H1 (cell line): ENCODE results near the gene RNF168. TPM values are rescaled to one million over a fixed set of nuclear protein-coding genes. Genes with fewer than 3 reads are reported as not detected.

Experiments
- CTCF ChIA-PET: fragments of 300-600 bp; sonication (Branson Sonifier 250); formaldehyde crosslinking; loops from one replicate; lab custom pipeline; 2021; ENCODE audit not compliant: partially characterized antibody; lab: Charles Lee
- POLR2A ChIA-PET: fragments of 300-600 bp; sonication (Branson Sonifier 250); formaldehyde crosslinking; loops from one replicate; lab custom pipeline; 2021; ENCODE audit warnings: inconsistent platforms; ENCODE audit not compliant: partially characterized antibody; lab: Charles Lee
- DNase-seq, 2 experiments: peaks; one replicate each; pipeline versions ENCODE4 v3.0.0 to v3.0.0-alpha.2; 2010 to 2022; ENCODE audit warnings: low spot score in 2 of 2, low read depth in 1 of 2, mixed read lengths in 1 of 2
- FAIRE-seq: peaks from 2 replicates; lab custom pipeline; 2011; peaks lifted over from hg19 to GRCh38; lab: Jason Lieb, UNC
- H2AFZ ChIP-seq: 2 replicates; pipeline ENCODE4 v1.8.1; 2012; ENCODE audit warnings: low read length, inconsistent platforms
- H2AK5ac ChIP-seq: 2 replicates; pipeline ENCODE4 v1.6.1; 2013; ENCODE audit warnings: low read depth, low read length
- H2BK120ac ChIP-seq: replicated peaks from 2 replicates; pipeline ENCODE3; 2013; ENCODE audit warnings: low read depth, low read length, inconsistent platforms
- H2BK12ac ChIP-seq: 2 replicates; pipeline ENCODE4 v1.6.1; 2013; ENCODE audit warnings: low read depth, low read length
- H2BK15ac ChIP-seq: 2 replicates; pipeline ENCODE4 v1.6.1; 2013; ENCODE audit warnings: low read length
- H2BK20ac ChIP-seq: 2 replicates; pipeline ENCODE4 v1.6.1; 2013; ENCODE audit warnings: low read length
- H2BK5ac ChIP-seq: 2 replicates; pipeline ENCODE4 v1.6.1; 2013; ENCODE audit warnings: low read depth, low read length
- H3K14ac ChIP-seq: 2 replicates; pipeline ENCODE4 v1.6.1; 2013; ENCODE audit warnings: inconsistent platforms; ENCODE audit not compliant: insufficient read length
- H3K18ac ChIP-seq: 2 replicates; pipeline ENCODE4 v1.6.1; 2013; ENCODE audit warnings: low read length; ENCODE audit errors: extremely low read depth
- H3K23ac ChIP-seq: 2 replicates; pipeline ENCODE4 v1.6.1; 2013; ENCODE audit warnings: inconsistent platforms; ENCODE audit not compliant: insufficient read length
- H3K23me2 ChIP-seq: 2 replicates; pipeline ENCODE4 v1.6.1; 2013; ENCODE audit warnings: low read depth, low read length
- H3K27ac ChIP-seq: 2 replicates; pipeline ENCODE4 v1.6.1; 2011; ENCODE audit warnings: low read depth, low read length, inconsistent platforms
- H3K27me3 ChIP-seq, 4 experiments: replicated peaks in 1 of 4; 1 replicate in 1 of 4; 2 replicates in 3 of 4; pipeline versions ENCODE4 v1.6.1 to v1.8.1; 2011 to 2013; ENCODE audit warnings: low read length in 3 of 4, mild to moderate bottlenecking in 3 of 4, inconsistent platforms in 2 of 4, mixed read lengths in 2 of 4, moderate library complexity in 1 of 4; ENCODE audit not compliant: control insufficient read depth in 3 of 4, insufficient read depth in 3 of 4; ENCODE audit errors: extremely low read depth in 1 of 4
- H3K36me3 ChIP-seq, 4 experiments: 2 replicates each; pipeline versions ENCODE4 v1.6.1 to v1.8.1; 2011 to 2013; ENCODE audit warnings: mild to moderate bottlenecking in 4 of 4, low read length in 3 of 4, moderate library complexity in 2 of 4, control low read depth in 1 of 4, inconsistent platforms in 1 of 4; ENCODE audit not compliant: insufficient read depth in 4 of 4, control insufficient read depth in 2 of 4
- H3K4ac ChIP-seq: replicated peaks from 2 replicates; pipeline ENCODE3; 2013; ENCODE audit warnings: low read length, low read depth, mixed read lengths, inconsistent platforms; ENCODE audit not compliant: insufficient read length
- H3K4me1 ChIP-seq, 4 experiments: replicated peaks in 1 of 4; 1 replicate in 1 of 4; 2 replicates in 3 of 4; pipeline versions ENCODE4 v1.6.1 to v1.8.1; 2011 to 2013; ENCODE audit warnings: low read length in 3 of 4, inconsistent platforms in 2 of 4, mixed read lengths in 1 of 4; ENCODE audit not compliant: insufficient read depth in 4 of 4, control insufficient read depth in 3 of 4
- H3K4me2 ChIP-seq, 2 experiments: 2 replicates each; pipeline versions ENCODE4 v1.6.1 to v1.8.1; 2011 to 2013; ENCODE audit warnings: low read depth in 2 of 2, low read length in 2 of 2, control low read depth in 1 of 2, inconsistent platforms in 1 of 2, mild to moderate bottlenecking in 1 of 2; ENCODE audit not compliant: insufficient read depth in 1 of 2
- H3K4me3 ChIP-seq, 4 experiments: fragments of 200-600, 300-600 bp in 1 of 4; sonication (generic), shearing (Covaris generic), sonication (Bioruptor Twin) in 1 of 4; 2 replicates each; pipeline versions ENCODE4 v1.5.1 to v1.8.1; 2011 to 2016; ENCODE audit warnings: low read length in 4 of 4, low read depth in 3 of 4, control low read depth in 2 of 4, inconsistent platforms in 2 of 4, mild to moderate bottlenecking in 2 of 4, mixed read lengths in 1 of 4, moderate library complexity in 1 of 4; ENCODE audit not compliant: insufficient read depth in 2 of 4; ENCODE audit errors: extremely low read depth in 1 of 4
- H3K56ac ChIP-seq: replicated peaks from 2 replicates; pipeline ENCODE3; 2013; ENCODE audit warnings: low read depth, mild to moderate bottlenecking, mixed read lengths, low read length, inconsistent platforms; ENCODE audit not compliant: insufficient read length
- H3K79me1 ChIP-seq: 2 replicates; pipeline ENCODE4 v1.6.1; 2013; ENCODE audit warnings: low read depth, low read length, control low read depth
- H3K79me2 ChIP-seq, 2 experiments: 2 replicates each; pipeline versions ENCODE4 v1.6.1 to v1.8.1; 2012 to 2013; ENCODE audit warnings: low read length in 2 of 2, mild to moderate bottlenecking in 2 of 2, inconsistent platforms in 1 of 2; ENCODE audit not compliant: insufficient read depth in 2 of 2, control insufficient read depth in 1 of 2
- H3K9ac ChIP-seq, 4 experiments: replicated peaks in 1 of 4; 1 replicate in 1 of 4; 2 replicates in 3 of 4; pipeline versions ENCODE4 v1.6.1 to v1.8.1; 2011 to 2013; ENCODE audit warnings: low read depth in 3 of 4, low read length in 3 of 4, control low read depth in 2 of 4, mild to moderate bottlenecking in 2 of 4, moderate library complexity in 2 of 4, inconsistent platforms in 1 of 4; ENCODE audit errors: extremely low read depth in 1 of 4
- H3K9me3 ChIP-seq, 2 experiments: 2 replicates each; pipeline versions ENCODE4 v1.6.1 to v1.8.1; 2012 to 2013; ENCODE audit warnings: mild to moderate bottlenecking in 2 of 2, moderate library complexity in 2 of 2, control low read depth in 1 of 2, inconsistent platforms in 1 of 2, low read depth in 1 of 2, low read length in 1 of 2, mixed read lengths in 1 of 2; ENCODE audit not compliant: insufficient read depth in 2 of 2
- H4K20me1 ChIP-seq, 2 experiments: replicated peaks in 1 of 2; 2 replicates each; pipeline versions ENCODE3 to v1.8.1; 2011 to 2013; ENCODE audit warnings: inconsistent platforms in 2 of 2, low read length in 2 of 2, mild to moderate bottlenecking in 1 of 2; ENCODE audit not compliant: insufficient read depth in 2 of 2, control insufficient read depth in 1 of 2
- H4K5ac ChIP-seq: 2 replicates; pipeline ENCODE4 v1.6.1; 2013; ENCODE audit warnings: low read length, low read depth, mixed read lengths, inconsistent platforms; ENCODE audit not compliant: insufficient read length
- H4K8ac ChIP-seq: 2 replicates; pipeline ENCODE4 v1.8.0; 2013; ENCODE audit warnings: mild to moderate bottlenecking, moderate library complexity, low read length, inconsistent platforms; ENCODE audit not compliant: insufficient read depth; ENCODE audit errors: extremely low read depth
- H4K91ac ChIP-seq: replicated peaks from 2 replicates; pipeline ENCODE3; 2013; ENCODE audit warnings: low read length, mixed read lengths, inconsistent platforms; ENCODE audit not compliant: insufficient read length
- ASH2L ChIP-seq: fragments of 200-600, 300-600 bp; sonication (generic); IDR thresholded peaks from one replicate; pipeline ENCODE4 v1.7.1; 2017; ENCODE audit warnings: low read length
- BACH1 ChIP-seq: IDR thresholded peaks from 2 replicates; pipeline ENCODE4 v1.6.1; 2012; ENCODE audit warnings: low read length, improper control_type of control experiment
- BCL11A ChIP-seq, 2 experiments: IDR thresholded peaks; one replicate each; pipeline ENCODE4 v1.6.1; 2011; ENCODE audit warnings: low read depth in 2 of 2, low read length in 2 of 2, mild to moderate bottlenecking in 2 of 2
- EGR1 ChIP-seq: IDR thresholded peaks from 2 replicates; pipeline ENCODE4 v1.6.1; 2011; ENCODE audit warnings: low read depth, low read length, borderline replicate concordance
- GABPA ChIP-seq: IDR thresholded peaks from 2 replicates; pipeline ENCODE4 v1.6.1; 2011; ENCODE audit warnings: mild to moderate bottlenecking, low read length, moderate library complexity, borderline replicate concordance; ENCODE audit not compliant: insufficient read depth
- KDM1A ChIP-seq: fragments of 200-600, 300-600 bp; sonication (generic); IDR thresholded peaks from 2 replicates; pipeline ENCODE4 v1.7.1; 2016; ENCODE audit warnings: mild to moderate bottlenecking, low read length, borderline replicate concordance
- KDM4A ChIP-seq: IDR thresholded peaks from one replicate; pipeline ENCODE4 v1.7.1; 2012; ENCODE audit warnings: low read depth, mild to moderate bottlenecking, moderate library complexity, low read length, inconsistent platforms; ENCODE audit not compliant: severe bottlenecking
- NANOG ChIP-seq: IDR thresholded peaks from 2 replicates; pipeline ENCODE4 v1.6.1; 2011; ENCODE audit warnings: low read length, low read depth, mild to moderate bottlenecking, inconsistent platforms; ENCODE audit not compliant: insufficient read depth, poor library complexity, severe bottlenecking
- PHF8 ChIP-seq: fragments of 200-600 bp; sonication (generic); conservative IDR thresholded peaks from 2 replicates; pipeline ENCODE4 v1.7.1; 2012; ENCODE audit warnings: low read depth, mild to moderate bottlenecking, inconsistent platforms, low read length, moderate library complexity
- POLR2AphosphoS5 ChIP-seq: IDR thresholded peaks from 2 replicates; pipeline ENCODE4 v1.6.1; 2011; ENCODE audit warnings: low read depth, low read length
- WGBS, 2 experiments: shearing (Covaris generic) in 1 of 2; methylation state at CpG; one replicate each; pipeline versions ENCODE4 v1.1.6 to v1.1.7; 2013 to 2015; ENCODE audit warnings: low lambda C conversion rate in 2 of 2, mixed read lengths in 2 of 2, inconsistent platforms in 1 of 2, low coverage in 1 of 2, missing lambda C conversion rate in 1 of 2; ENCODE audit not compliant: insufficient replicate concordance in 2 of 2, insufficient coverage in 1 of 2, insufficient read length in 1 of 2; ENCODE audit errors: extremely low coverage in 1 of 2, missing lambda C conversion rate in 1 of 2; 5-methylcytosine and 5-hydroxymethylcytosine counted together
- polyA plus RNA-seq, 7 experiments: library from polyadenylated mRNA; depleted of rRNA in 3 of 7; stranded (reverse) in 5 of 7; unstranded in 2 of 7; fragments of >200 nt in 5 of 7; fragments of 200-250 nt in 2 of 7; gene quantifications; 1 replicate in 5 of 7; 2 replicates in 1 of 7; 4 replicates in 1 of 7; pipeline versions ENCODE4 v1.2.1 to v1.2.3, GENCODE V29; 2011 to 2013; ENCODE audit warnings: missing spikeins in 2 of 7, mixed read lengths in 2 of 7
- total RNA-seq: library from RNA; stranded (reverse); fragmentation: NEBNext Ultra II Directional; extraction: Animal tissue kit (Norgen Biotek cat#: 25700); gene quantifications from 2 replicates; pipeline ENCODE4 v1.2.1, GENCODE V29; 2021
- TF ChIP-seq, protein P1 (sequence below): IDR thresholded peaks from 2 replicates; pipeline ENCODE4 v1.6.1; 2011; ENCODE audit warnings: low read depth, mild to moderate bottlenecking, low read length; ENCODE audit not compliant: insufficient read depth

RNF168 gene
- total and polyA plus RNA-seq, 2 of the 8 experiments (the other 6 are each of a cell fraction or from before 2014, with no cell fraction given) = 6.3 to 63.5 TPM

DNA sequence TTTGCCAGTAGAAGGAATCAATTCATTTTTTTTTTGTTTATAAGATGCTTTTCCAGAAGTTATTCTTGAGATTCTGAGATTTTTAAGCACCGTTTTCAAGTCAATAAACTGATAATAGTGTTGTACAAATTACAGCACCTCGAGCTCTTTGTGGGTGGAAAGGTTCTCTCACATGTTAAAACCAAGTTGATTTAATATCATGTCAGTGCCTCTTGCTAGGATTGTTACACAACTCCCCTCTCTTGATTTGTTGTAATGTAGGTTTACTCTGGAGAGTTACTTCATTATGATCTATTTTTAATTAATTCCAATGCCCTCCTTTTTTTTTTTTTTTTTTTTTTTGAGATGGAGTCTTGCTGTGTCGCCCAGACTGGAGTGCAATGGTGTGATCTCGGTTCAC, 45.5 kb downstream of the RNF168 start:
- no peak overlapping the region for H2BK15ac ChIP-seq
- H2BK120ac ChIP-seq = no peak overlapping the region
- H4K91ac ChIP-seq = no peak overlapping the region
- H3K4ac ChIP-seq = no peak overlapping the region
- H4K5ac ChIP-seq = no peak overlapping the region
- H3K56ac ChIP-seq = no peak overlapping the region
- H3K4me1 ChIP-seq = no peaks in the 10 kb centered on the region
- no peak overlapping the region for H3K23ac ChIP-seq
- no peak overlapping the region for H2AK5ac ChIP-seq
- H2BK12ac ChIP-seq = no peak overlapping the region
- no peak overlapping the region for H2BK5ac ChIP-seq
- no peaks in the 10 kb centered on the region for H3K9me3 ChIP-seq
- DNase-seq (no peak), FAIRE-seq (no peak)
- H3K18ac ChIP-seq = no peak overlapping the region
- no peak overlapping the region for H3K4me2 ChIP-seq
- no peak overlapping the region for H3K9ac ChIP-seq
- H3K27me3 ChIP-seq = no peaks in the 10 kb centered on the region
- no peak overlapping the region for H2BK20ac ChIP-seq
- H3K79me1 ChIP-seq = no peaks in the 10 kb centered on the region
- WGBS, 2 experiments = 94% methylated on average over 4 of the region's 4 CpGs; no CpG with 5 or more reads in 1 of the 2 experiments
- H3K36me3 ChIP-seq = no peaks in the 10 kb centered on the region
- POLR2A ChIA-PET = no interaction called here
- peaks cover 10% of the 10 kb centered on the region; the same call in 1 of the 2 replicates for H3K23me2 ChIP-seq
- H3K27ac ChIP-seq = no peak overlapping the region
- no peak overlapping the region for H3K14ac ChIP-seq
- H4K8ac ChIP-seq = no peak overlapping the region
- H2AFZ ChIP-seq = no peak overlapping the region
- no peak overlapping the region for H3K4me3 ChIP-seq
- TF ChIP-seq BCL11A (IDR thresholded peaks at IDR 0.05; ENCODE audit: low read depth in 2 of 2, low read length in 2 of 2) (no peak), EGR1 (no peak), KDM1A (no peak), BACH1 (no peak), GABPA (no peak), KDM4A (no peak), POLR2AphosphoS5 (no peak), NANOG (no peak), ASH2L (no peak), PHF8 (no peak)
- TF ChIP-seq, protein P1, sequence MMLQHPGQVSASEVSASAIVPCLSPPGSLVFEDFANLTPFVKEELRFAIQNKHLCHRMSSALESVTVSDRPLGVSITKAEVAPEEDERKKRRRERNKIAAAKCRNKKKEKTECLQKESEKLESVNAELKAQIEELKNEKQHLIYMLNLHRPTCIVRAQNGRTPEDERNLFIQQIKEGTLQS = no peak
- H3K79me2 ChIP-seq = no peaks in the 10 kb centered on the region
- H4K20me1 ChIP-seq = no peaks in the 10 kb centered on the region
- CTCF ChIA-PET = interaction anchor here (0.7 to 0.9 kb wide), 4 partner anchors 11 to 117 kb away, joined by 3 to 4 read pairs (median 3); no protein-coding TSS in a partner anchor
